Erythroblast (primary cell): ENCODE data around the gene ZNF284.

Experiments used
- GATA1 ChIP-seq: IDR thresholded peaks from 2 replicates; pipeline ENCODE4 v1.6.1; 2011; ENCODE audit warnings: low read depth, mild to moderate bottlenecking, control low read depth, low read length, moderate library complexity
- POLR2A ChIP-seq: IDR thresholded peaks from 2 replicates; pipeline ENCODE4 v1.6.1; 2011; ENCODE audit warnings: mild to moderate bottlenecking, low read length

- TF ChIP-seq POLR2A: peak; percentile 51
- no peak for TF ChIP-seq GATA1
Measured at GRCh38 chr19:44025217-44025936, 46.6 kb upstream of the ZNF284 start, which contains the start of gene ZNF222.
